Stomach (tissue), 9 donors: ENCODE measurements around the gene CARD6. TPM values are rescaled to one million over a fixed set of nuclear protein-coding genes. Genes with fewer than 3 reads are reported as not detected.
A peak's percentile ranks its signal among the peaks of the same experiment; 100 is the strongest.

Experiments
- DNase-seq, 2 donors: peaks; one replicate each; pipeline versions ENCODE4 v3.0.0 to v3.0.0-alpha.2; 2013 to 2019
- H3K27ac ChIP-seq, 5 donors: fragments of 200-600 bp in 4 of 5; sonication (generic) in 4 of 5; one replicate each; pipeline ENCODE4 v1.5.1; 2013 to 2019; ENCODE audit warnings: mild to moderate bottlenecking in 1 of 5, moderate library complexity in 1 of 5
- H3K27me3 ChIP-seq, 3 donors: fragments of 200-600 bp; sonication (generic); one replicate each; pipeline ENCODE4 v1.5.1; 2017 to 2019; ENCODE audit warnings: mixed run types in 1 of 3
- H3K36me3 ChIP-seq, 4 donors: fragments of 200-600 bp; sonication (generic); 1 replicate in 3 of 4; 2 replicates in 1 of 4; pipeline ENCODE4 v1.5.1; 2016 to 2019
- H3K4me1 ChIP-seq, 4 donors: fragments of 200-600 bp; sonication (generic); one replicate each; pipeline ENCODE4 v1.5.1; 2016 to 2019
- H3K4me3 ChIP-seq, 4 donors: fragments of 200-600 bp; sonication (generic) in 3 of 4; one replicate each; pipeline ENCODE4 v1.5.1; 2016 to 2019; ENCODE audit warnings: mild to moderate bottlenecking in 1 of 4
- H3K9me3 ChIP-seq, 4 donors: fragments of 200-600 bp; sonication (generic); one replicate each; pipeline ENCODE4 v1.5.1; 2016 to 2019
- CTCF ChIP-seq, 7 experiments: fragments of 450-650 bp in 4 of 7; fragments of 200-600 bp in 3 of 7; sonication (generic) in 3 of 7; IDR thresholded peaks; one replicate each; pipeline ENCODE4 v1.5.1; 2016 to 2019; ENCODE audit warnings: antibody characterized with exemption in 7 of 7, control low read depth in 2 of 7, mild to moderate bottlenecking in 1 of 7
- EP300 ChIP-seq: sonication (generic); formaldehyde crosslinking; IDR thresholded peaks from one replicate; pipeline ENCODE4 v1.6.1; 2017; ENCODE audit warnings: antibody characterized with exemption
- POLR2A ChIP-seq, 4 donors: fragments of 450-650 bp; IDR thresholded peaks; one replicate each; pipeline ENCODE4 v1.6.1; 2016; ENCODE audit warnings: antibody characterized with exemption in 4 of 4, control low read depth in 2 of 4, mild to moderate bottlenecking in 1 of 4, moderate library complexity in 1 of 4
- POLR2AphosphoS5 ChIP-seq, 3 donors: sonication (generic); formaldehyde crosslinking; IDR thresholded peaks; one replicate each; pipeline ENCODE4 v1.6.1; 2016; ENCODE audit warnings: antibody characterized with exemption in 3 of 3
- WGBS, 5 donors: extraction: QIAGEN DNeasy Blood & Tissue Kit in 3 of 5; methylation state at CpG; one replicate each; pipeline versions ENCODE4 v1.1.5 to v1.1.7; 2013 to 2018; 5-methylcytosine and 5-hydroxymethylcytosine counted together
- intact Hi-C: fragments of 100-400 bp; cut with DNase I; formaldehyde crosslinking; loops from one replicate; pipeline ENCODE4 v1.15.1; 2023; ENCODE audit warnings: low total_unique reads
- polyA plus RNA-seq, 3 donors: library from polyadenylated mRNA; stranded (reverse); fragments of 200-250 nt; gene quantifications; one replicate each; pipeline ENCODE4 v1.2.3, GENCODE V29; 2013
- total RNA-seq, 5 donors: library from RNA; depleted of rRNA; stranded (reverse); fragments of >200 nt; gene quantifications; one replicate each; pipeline versions ENCODE4 v1.1.0 to v1.2.3, GENCODE V29; 2014 to 2016
- donor health status: healthy with polysubstance abuse.
- donor health status: Bipolar disorder and iron deficiency.
- donor health status: healthy.

The CARD6 gene
- total and polyA plus RNA-seq, 8 donors, result 2.0 to 30.8 (median 10.7) TPM

- intact Hi-C loops, result no loop called here
Measured at GRCh38 chr5:40904205-40904993, 63.2 kb downstream of the CARD6 start.

GRCh38 chr5:40904994-40905306, 63.8 kb downstream of the CARD6 start:
- no peaks in the 10 kb centered on the region for H3K9me3 ChIP-seq
- peaks cover 4 to 29% (median 15%) of the 10 kb centered on the region in 4 donors for H3K4me1 ChIP-seq
- intact Hi-C loops, result no loop called here
- no peak for DNase-seq
- WGBS, 5 donors, result 22 to 41% (median 29%) methylated on average over 2 of the region's 2 CpGs
- H3K27ac ChIP-seq, result peak overlapping the region; percentile 27 to 69 (median 31)
- no peaks in the 10 kb centered on the region for H3K36me3 ChIP-seq
- H3K4me3 ChIP-seq, result no peak overlapping the region
- H3K27me3 ChIP-seq, result no peaks in the 10 kb centered on the region
- no peak for TF ChIP-seq POLR2A (IDR thresholded peaks at IDR 0.05)
- TF ChIP-seq CTCF (IDR thresholded peaks at IDR 0.05), result peak in 1 of 7 experiments; percentile 5

More at GRCh38 chr5:40904205-40904993, 63.2 kb downstream of the CARD6 start:
- Histone ChIP-seq H3K4me1 (peaks cover 4 to 25% (median 13%) of the 10 kb centered on the region in 4 donors), H3K27ac (peak overlapping the region in 3 of 5 donors; percentile 30 to 69 (median 47)), H3K4me3 (no peak overlapping the region), H3K36me3 (no peaks in the 10 kb centered on the region), H3K9me3 (no peaks in the 10 kb centered on the region), H3K27me3 (no peaks in the 10 kb centered on the region)
- peak in 5 of 7 experiments; percentile 84 to 96 (median 85) for TF ChIP-seq CTCF (IDR thresholded peaks at IDR 0.05)
- peak in 1 of 3 donors; percentile 45 for TF ChIP-seq POLR2AphosphoS5 (IDR thresholded peaks at IDR 0.05)
- no peak for TF ChIP-seq POLR2A (IDR thresholded peaks at IDR 0.05)
- peak; percentile 75 to 91 for DNase-seq
- 14 to 31% (median 23%) methylated on average over 7 of the region's 7 CpGs for WGBS, 5 donors

- Histone ChIP-seq H3K27ac (no peak overlapping the region), H3K27me3 (no peaks in the 10 kb centered on the region), H3K4me3 (no peak overlapping the region), H3K36me3 (no peaks in the 10 kb centered on the region), H3K4me1 (peaks cover 4 to 29% (median 15%) of the 10 kb centered on the region in 4 donors), H3K9me3 (no peaks in the 10 kb centered on the region)
- peak in 1 of 2 donors; percentile 12 for DNase-seq
- WGBS, 5 donors, result 71 to 86% (median 77%) methylated on average over 1 of the region's 1 CpG
- intact Hi-C loops, result no loop called here
- TF ChIP-seq POLR2A (IDR thresholded peaks at IDR 0.05) (no peak), EP300 (no peak), POLR2AphosphoS5 (IDR thresholded peaks at IDR 0.05) (no peak), CTCF (IDR thresholded peaks at IDR 0.05) (no peak)
Measured at GRCh38 chr5:40906351-40906751, 65.2 kb downstream of the CARD6 start.

- H3K4me3 ChIP-seq, result peak within 1 kb of the TSS; percentile 0 to 21 (median 15)
- H3K36me3 ChIP-seq, result no peaks in the 10 kb centered on the region
- no peaks in the 10 kb centered on the region for H3K9me3 ChIP-seq
- 3 to 13% (median 8%) methylated on average over 3 of the region's 3 CpGs for WGBS, 5 donors
- intact Hi-C loops, result no loop called here
- DNase-seq, result peak in 1 of 2 donors; percentile 75
- peaks cover 3 to 20% (median 10%) of the 10 kb centered on the region in 4 donors for H3K4me1 ChIP-seq
- H3K27me3 ChIP-seq, result no peaks in the 10 kb centered on the region
- H3K27ac ChIP-seq, result peak within 1 kb of the TSS in 4 of 5 donors; percentile 6 to 51 (median 34)
- TF ChIP-seq POLR2AphosphoS5 (IDR thresholded peaks at IDR 0.05), result no peak
- no peak for TF ChIP-seq EP300
- no peak for TF ChIP-seq POLR2A (IDR thresholded peaks at IDR 0.05)
- TF ChIP-seq CTCF (IDR thresholded peaks at IDR 0.05), result no peak
Measured at GRCh38 chr5:40909264-40909663, 68.1 kb downstream of the CARD6 start, which contains the start of gene C7. TSS of gene C7 (plus strand) at chr5:40909497. CDS start at chr5:40909611, 114 bp downstream.
